SK-N-SH (cell line): ENCODE data around the gene RGS7. TPM values are rescaled to one million over a fixed set of nuclear protein-coding genes. Genes with fewer than 3 reads are reported as not detected.

Source experiments
- CTCF ChIA-PET: fragments of 300-600, 350-600 bp; formaldehyde crosslinking; extraction: SDS; loops from one replicate; lab custom pipeline; 2021; lab: Yijun Ruan, JAX
- POLR2A ChIA-PET: fragments of 350-600 bp; sonication (Branson Sonifier 250); formaldehyde crosslinking; extraction: SDS; loops from one replicate; lab custom pipeline; 2020; ENCODE audit warnings: antibody characterized with exemption, inconsistent platforms; lab: Yijun Ruan, JAX
- DNase-seq: peaks from one replicate; pipeline ENCODE4 v3.0.0; 2012
- H2AFZ ChIP-seq: fragments of 200-600 bp; sonication (generic); 2 replicates; pipeline ENCODE4 v1.8.1; 2016; ENCODE audit warnings: antibody characterized with exemption, mild to moderate bottlenecking, low read depth
- H3F3A ChIP-seq: fragments of 200-600 bp; sonication (generic); replicated peaks from 2 replicates; pipeline ENCODE3; 2016; ENCODE audit warnings: antibody characterized with exemption, mild to moderate bottlenecking; ENCODE audit not compliant: insufficient read depth
- H3K27ac ChIP-seq, 2 experiments: fragments of 200-500 bp in 1 of 2; fragments of 200-600 bp in 1 of 2; sonication (Bioruptor generic) in 1 of 2; sonication (generic), shearing (Covaris generic) in 1 of 2; 2 replicates each; pipeline versions ENCODE4 v1.5.1 to v1.6.1; 2014 to 2016; ENCODE audit warnings: low read depth in 2 of 2, inconsistent platforms in 1 of 2, low read length in 1 of 2, mild to moderate bottlenecking in 1 of 2, mixed read lengths in 1 of 2
- H3K27me3 ChIP-seq: fragments of 200-600 bp; sonication (generic), shearing (Covaris generic); 2 replicates; pipeline ENCODE4 v1.6.1; 2016; ENCODE audit warnings: mixed run types; ENCODE audit not compliant: insufficient read depth
- H3K36me3 ChIP-seq, 2 experiments: fragments of 200-500 bp in 1 of 2; fragments of 200-600 bp in 1 of 2; sonication (Bioruptor generic) in 1 of 2; sonication (generic) in 1 of 2; replicated peaks in 1 of 2; 2 replicates each; pipeline versions ENCODE3 to v1.5.1; 2014 to 2016; ENCODE audit warnings: low read length in 1 of 2, mild to moderate bottlenecking in 1 of 2; ENCODE audit not compliant: insufficient read depth in 2 of 2, control insufficient read depth in 1 of 2
- H3K4me1 ChIP-seq, 2 experiments: fragments of 200-500 bp in 1 of 2; fragments of 200-600 bp in 1 of 2; sonication (Bioruptor generic) in 1 of 2; sonication (generic), shearing (Covaris generic) in 1 of 2; 2 replicates each; pipeline versions ENCODE4 v1.5.1 to v1.6.1; 2014 to 2016; ENCODE audit warnings: low read depth in 1 of 2, low read length in 1 of 2, mixed run types in 1 of 2; ENCODE audit not compliant: insufficient read depth in 2 of 2, control insufficient read depth in 1 of 2
- H3K4me2 ChIP-seq: fragments of 200-600 bp; sonication (generic), shearing (Covaris generic); 2 replicates; pipeline ENCODE4 v1.6.1; 2017; ENCODE audit warnings: mixed run types
- H3K4me3 ChIP-seq, 2 experiments: fragments of 200-500 bp in 1 of 2; fragments of 200-600 bp in 1 of 2; sonication (Bioruptor generic) in 1 of 2; sonication (generic), shearing (Covaris generic) in 1 of 2; 2 replicates each; pipeline versions ENCODE4 v1.5.1 to v1.8.1; 2014 to 2016; ENCODE audit warnings: low read depth in 2 of 2, inconsistent platforms in 1 of 2, low read length in 1 of 2, mild to moderate bottlenecking in 1 of 2, mixed read lengths in 1 of 2, moderate library complexity in 1 of 2
- H3K79me2 ChIP-seq: fragments of 200-600 bp; sonication (generic); 2 replicates; pipeline ENCODE4 v1.8.1; 2017; ENCODE audit warnings: mild to moderate bottlenecking; ENCODE audit not compliant: insufficient read depth
- H3K9ac ChIP-seq: fragments of 200-600 bp; sonication (generic); 2 replicates; pipeline ENCODE4 v1.6.1; 2017; ENCODE audit warnings: mixed run types
- H3K9me2 ChIP-seq: fragments of 200-600 bp; sonication (generic); 2 replicates; pipeline ENCODE4 v1.6.1; 2017; ENCODE audit warnings: mixed run types
- H3K9me3 ChIP-seq: fragments of 200-600 bp; sonication (generic); 2 replicates; pipeline ENCODE4 v1.6.1; 2017; ENCODE audit warnings: mixed run types, mild to moderate bottlenecking, moderate library complexity
- H4K20me1 ChIP-seq: fragments of 200-600 bp; sonication (generic); 2 replicates; pipeline ENCODE4 v1.6.1; 2017; ENCODE audit warnings: mild to moderate bottlenecking, mixed run types; ENCODE audit not compliant: insufficient read depth
- CHD2 ChIP-seq: fragments of 150-350 bp; IDR thresholded peaks from 2 replicates; pipeline ENCODE4 v1.6.1; 2018; ENCODE audit warnings: low read length; ENCODE audit not compliant: partially characterized antibody
- EZH2phosphoT487 ChIP-seq: fragments of 200-600 bp; sonication (generic); IDR thresholded peaks from 2 replicates; pipeline ENCODE4 v1.6.1; 2017; ENCODE audit warnings: low read depth, mixed run types, mild to moderate bottlenecking, antibody characterized with exemption, moderate library complexity, borderline replicate concordance
- GABPA ChIP-seq: IDR thresholded peaks from 2 replicates; pipeline ENCODE4 v1.4.0; 2012; ENCODE audit warnings: low read depth, mild to moderate bottlenecking
- GATA2 ChIP-seq: sonication (generic); formaldehyde crosslinking; IDR thresholded peaks from 2 replicates; pipeline ENCODE4 v1.5.0; 2020; ENCODE audit warnings: mild to moderate bottlenecking, missing genetic modification reagents
- NRF1 ChIP-seq: IDR thresholded peaks from 2 replicates; pipeline ENCODE4 v1.6.1; 2012; ENCODE audit warnings: low read depth, mild to moderate bottlenecking, low read length
- PBX3 ChIP-seq: IDR thresholded peaks from 2 replicates; pipeline ENCODE4; 2012
- RCOR1 ChIP-seq: fragments of 150-350 bp; IDR thresholded peaks from 2 replicates; pipeline ENCODE4 v1.6.1; 2017; ENCODE audit warnings: antibody characterized with exemption, low read length
- RFX5 ChIP-seq: IDR thresholded peaks from 2 replicates; pipeline ENCODE4 v1.6.1; 2012; ENCODE audit warnings: mild to moderate bottlenecking, improper control_type of control experiment, low read length
- RXRA ChIP-seq: IDR thresholded peaks from 2 replicates; pipeline ENCODE4 v1.4.0; 2012; ENCODE audit warnings: low read depth, mild to moderate bottlenecking, borderline replicate concordance
- SMC3 ChIP-seq: IDR thresholded peaks from 2 replicates; pipeline ENCODE4 v1.6.1; 2012; ENCODE audit warnings: low read depth, low read length, improper control_type of control experiment
- TAF1 ChIP-seq: IDR thresholded peaks from 2 replicates; pipeline ENCODE4 v1.6.1; 2012; ENCODE audit warnings: low read depth, mild to moderate bottlenecking, low read length, moderate library complexity, borderline replicate concordance
- TEAD4 ChIP-seq: IDR thresholded peaks from 2 replicates; pipeline ENCODE4 v1.4.0; 2012; ENCODE audit warnings: mild to moderate bottlenecking, borderline replicate concordance; ENCODE audit not compliant: insufficient read depth
- USF1 ChIP-seq: IDR thresholded peaks from 2 replicates; pipeline ENCODE4 v1.4.0; 2012; ENCODE audit warnings: low read depth, borderline replicate concordance
- USF2 ChIP-seq: fragments of 150-350 bp; IDR thresholded peaks from 2 replicates; pipeline ENCODE4 v1.6.1; 2017; ENCODE audit warnings: antibody characterized with exemption, low read length, low read depth, borderline replicate concordance
- YY1 ChIP-seq: IDR thresholded peaks from 2 replicates; pipeline ENCODE4 v1.4.0; 2012; ENCODE audit warnings: low read depth, mild to moderate bottlenecking
- ZBTB33 ChIP-seq: IDR thresholded peaks from 2 replicates; pipeline ENCODE4 v1.4.0; 2012; ENCODE audit warnings: low read depth, borderline replicate concordance
- WGBS: methylation state at CpG from one replicate; pipeline ENCODE4 v1.1.6; 2017; ENCODE audit warnings: low lambda C conversion rate; 5-methylcytosine and 5-hydroxymethylcytosine counted together
- polyA plus RNA-seq, 3 experiments: library from polyadenylated mRNA; depleted of rRNA; stranded (reverse); fragments of >200 nt; gene quantifications; 2 replicates each; pipeline ENCODE4 v1.2.3, GENCODE V29; 2012

RGS7 gene
- polyA plus RNA-seq, 1 of the 3 experiments (the other 2 are of a cell fraction), result 0.36 TPM

GRCh38 chr1:241269116-241269515 lies 87.9 kb downstream of the RGS7 start:
- H3K4me1 ChIP-seq, result no peaks in the 10 kb centered on the region; a peak in 1 of 4 replicates
- H3K9me2 ChIP-seq, result no peaks in the 10 kb centered on the region
- no peaks in the 10 kb centered on the region for H3K36me3 ChIP-seq
- no peaks in the 10 kb centered on the region for H3K9me3 ChIP-seq
- no peak overlapping the region for H3K9ac ChIP-seq
- H3F3A ChIP-seq, result no peaks in the 10 kb centered on the region
- no peak for TF ChIP-seq GABPA
- no peak for TF ChIP-seq ZBTB33
- TF ChIP-seq USF1, result no peak
- no peaks in the 10 kb centered on the region for H3K79me2 ChIP-seq
- no peaks in the 10 kb centered on the region for H3K27me3 ChIP-seq
- no peak overlapping the region for H2AFZ ChIP-seq
- ChIA-PET POLR2A (no interaction called here), CTCF (no interaction called here)
- 13% methylated on average over 9 of the region's 9 CpGs for WGBS
- no peak overlapping the region for H3K27ac ChIP-seq
- no peak for DNase-seq
- H4K20me1 ChIP-seq, result no peaks in the 10 kb centered on the region
- no peak overlapping the region for H3K4me2 ChIP-seq
- H3K4me3 ChIP-seq, result no peak overlapping the region

- Histone ChIP-seq H2AFZ (no peak overlapping the region), H3K27ac (no peak overlapping the region), H3K36me3 (no peaks in the 10 kb centered on the region), H3K9me3 (no peaks in the 10 kb centered on the region), H4K20me1 (no peaks in the 10 kb centered on the region), H3K4me3 (no peak overlapping the region), H3K4me1 (no peaks in the 10 kb centered on the region; a peak in 1 of 4 replicates), H3F3A (no peaks in the 10 kb centered on the region), H3K27me3 (no peaks in the 10 kb centered on the region), H3K79me2 (no peaks in the 10 kb centered on the region), H3K9me2 (no peaks in the 10 kb centered on the region), H3K9ac (no peak overlapping the region), H3K4me2 (no peak overlapping the region)
- ChIA-PET POLR2A (no interaction called here), CTCF (interaction anchor here (0.9 kb wide), 1 partner anchor 140 kb away, joined by 3 read pairs; no protein-coding TSS in a partner anchor)
- WGBS, result 20% methylated on average over 2 of the region's 2 CpGs
- no peak for DNase-seq
- no peak for TF ChIP-seq SMC3
- no peak for TF ChIP-seq EZH2phosphoT487
- TF ChIP-seq TEAD4, result no peak
- no peak for TF ChIP-seq NRF1
- TF ChIP-seq USF1, result no peak
- TF ChIP-seq RCOR1, result no peak
- no peak for TF ChIP-seq CHD2
- TF ChIP-seq RXRA, result no peak
- no peak for TF ChIP-seq ZBTB33
- TF ChIP-seq TAF1, result no peak
- TF ChIP-seq PBX3, result no peak
- no peak for TF ChIP-seq USF2
- TF ChIP-seq YY1, result no peak
- TF ChIP-seq RFX5, result no peak
- no peak for TF ChIP-seq GATA2 (CRISPR knock-in tag)
These were observed 90.9 kb downstream of the RGS7 start for GRCh38 chr1:241266121-241266520.
